ENCODE data around the gene CD200R1L. TPM values are rescaled to one million over a fixed set of nuclear protein-coding genes. Genes with fewer than 3 reads are reported as not detected.
A peak's percentile ranks its signal among the peaks of the same experiment; 100 is the strongest.

The CD200R1L gene
- total and polyA plus RNA-seq, 2 experiments from 2014 or later: not detected

- Histone ChIP-seq H3K9me2 (replicated peaks; ENCODE audit: insufficient read depth) (no peaks in the 10 kb centered on the region), H3K4me3 (no peak overlapping the region), H3K79me2 (no peaks in the 10 kb centered on the region), H3K9me3 (ENCODE audit: low read depth) (no peaks in the 10 kb centered on the region), H3K4me2 (no peak overlapping the region), H3K27ac (no peak overlapping the region), H2AFZ (no peak overlapping the region), H4K20me1 (ENCODE audit: insufficient read depth, poor library complexity, severe bottlenecking) (no peaks in the 10 kb centered on the region), H3K27me3 (no peaks in the 10 kb centered on the region), H3K4me1 (ENCODE audit: insufficient read depth) (no peaks in the 10 kb centered on the region), H3K36me3 (replicated peaks; ENCODE audit: insufficient read depth, low read depth) (no peaks in the 10 kb centered on the region)
- 82% methylated on average over 3 of the region's 3 CpGs for WGBS (ENCODE audit: low lambda C conversion rate, missing lambda C conversion rate)
- no peak for DNase-seq (ENCODE audit: low spot score)
- TF ChIP-seq CTCF (IDR thresholded peaks at IDR 0.05; ENCODE audit: poor library complexity) (no peak), EZH2phosphoT487 (IDR thresholded peaks at IDR 0.05; ENCODE audit: low read depth, severe bottlenecking, unreplicated experiment) (no peak), EZH2 (IDR thresholded peaks at IDR 0.05; ENCODE audit: borderline replicate concordance) (no peak)
These were observed 69.8 kb downstream of the CD200R1L start for GRCh38 chr3:112776836-112777235.

GRCh38 chr3:112776000-112776399 is 70.7 kb downstream of the CD200R1L start:
- Histone ChIP-seq H3K4me3 (no peak overlapping the region), H3K4me1 (ENCODE audit: insufficient read depth) (no peaks in the 10 kb centered on the region), H4K20me1 (ENCODE audit: insufficient read depth, poor library complexity, severe bottlenecking) (no peaks in the 10 kb centered on the region), H3K27me3 (no peaks in the 10 kb centered on the region), H2AFZ (no peak overlapping the region), H3K27ac (no peak overlapping the region), H3K9me2 (replicated peaks; ENCODE audit: insufficient read depth) (no peaks in the 10 kb centered on the region), H3K4me2 (no peak overlapping the region), H3K79me2 (no peaks in the 10 kb centered on the region), H3K36me3 (replicated peaks; ENCODE audit: insufficient read depth, low read depth) (no peaks in the 10 kb centered on the region), H3K9me3 (ENCODE audit: low read depth) (no peaks in the 10 kb centered on the region)
- 71% methylated on average over 2 of the region's 2 CpGs for WGBS (ENCODE audit: low lambda C conversion rate, missing lambda C conversion rate)
- DNase-seq (ENCODE audit: low spot score): peak; percentile 26
- TF ChIP-seq CTCF (IDR thresholded peaks at IDR 0.05; ENCODE audit: poor library complexity): no peak
- no peak for TF ChIP-seq EZH2phosphoT487 (IDR thresholded peaks at IDR 0.05; ENCODE audit: low read depth, severe bottlenecking, unreplicated experiment)
- no peak for TF ChIP-seq EZH2 (IDR thresholded peaks at IDR 0.05; ENCODE audit: borderline replicate concordance)

DNA sequence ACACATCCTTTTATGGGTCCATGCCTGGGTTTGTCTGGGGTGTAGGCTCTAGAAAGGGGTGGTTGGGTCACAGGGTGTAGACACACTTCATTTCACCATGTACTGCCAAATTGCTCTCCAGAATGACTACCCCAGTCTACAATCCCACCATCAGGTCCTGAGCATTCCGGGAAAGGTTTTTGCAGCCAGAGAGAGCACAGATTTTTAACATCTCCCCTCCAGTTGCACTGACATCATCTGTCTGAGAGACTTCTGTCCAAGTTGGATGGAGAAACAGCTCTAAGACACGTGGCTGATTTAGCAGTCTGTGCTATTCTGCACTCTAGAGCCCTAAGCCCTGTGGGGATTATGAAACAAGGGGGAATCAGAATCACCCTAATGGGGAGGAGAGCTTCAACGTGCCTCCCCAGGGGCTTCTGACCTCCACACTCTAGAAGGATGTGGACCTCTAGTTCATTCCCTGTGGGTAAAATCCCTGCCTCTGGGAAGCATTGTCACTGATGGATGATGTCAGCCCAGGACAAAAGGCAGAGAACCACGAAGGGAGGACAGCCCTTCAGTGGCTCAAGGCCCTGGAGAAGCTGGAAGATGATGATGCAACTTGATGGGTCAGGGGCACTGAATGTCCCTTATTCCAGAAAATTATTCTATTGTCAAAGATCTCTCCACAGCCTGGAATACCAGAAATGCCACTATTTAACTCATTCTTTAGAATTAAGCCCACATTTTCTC is 71.5 kb downstream of the CD200R1L start:
- TF ChIP-seq EZH2phosphoT487 (IDR thresholded peaks at IDR 0.05; ENCODE audit: low read depth, severe bottlenecking, unreplicated experiment) (no peak), CTCF (IDR thresholded peaks at IDR 0.05; ENCODE audit: poor library complexity) (no peak), EZH2 (IDR thresholded peaks at IDR 0.05; ENCODE audit: borderline replicate concordance) (no peak)
- Histone ChIP-seq H3K27ac (no peak overlapping the region), H2AFZ (no peak overlapping the region), H3K9me3 (ENCODE audit: low read depth) (no peaks in the 10 kb centered on the region), H3K4me3 (no peak overlapping the region), H4K20me1 (ENCODE audit: insufficient read depth, poor library complexity, severe bottlenecking) (no peaks in the 10 kb centered on the region), H3K27me3 (no peaks in the 10 kb centered on the region), H3K4me1 (ENCODE audit: insufficient read depth) (no peaks in the 10 kb centered on the region), H3K79me2 (no peaks in the 10 kb centered on the region), H3K9me2 (replicated peaks; ENCODE audit: insufficient read depth) (no peaks in the 10 kb centered on the region), H3K4me2 (no peak overlapping the region), H3K36me3 (replicated peaks; ENCODE audit: insufficient read depth, low read depth) (no peaks in the 10 kb centered on the region)
- 74% methylated on average over 4 of the region's 4 CpGs for WGBS (ENCODE audit: low lambda C conversion rate, missing lambda C conversion rate)
- no peak for DNase-seq (ENCODE audit: low spot score)
